ENCODE measurements around the gene DCAF6.
"Not testable (repeated sequence)": the region's sequence is repeated elsewhere in the genome, so short reads cannot be mapped to it uniquely, and the experiment has no call there.

Gene DCAF6

GRCh38 chr1:168050880-168051279 is 114.4 kb downstream of the DCAF6 start:
- no peak for TF ChIP-seq CTCF (IDR thresholded peaks at IDR 0.05; ENCODE audit: control insufficient read depth, insufficient read depth, low read depth, low read length, missing control alignments)

GRCh38 chr1:168053681-168054080 is 117.2 kb downstream of the DCAF6 start:
- DNase-seq (ENCODE audit: low read depth) = no peak
- no peak for TF ChIP-seq CTCF (IDR thresholded peaks at IDR 0.05; ENCODE audit: control insufficient read depth, insufficient read depth, low read depth, low read length, missing control alignments)
- no peak overlapping the region for H3K4me3 ChIP-seq (ENCODE audit: control insufficient read depth, low read depth, low read length)

More at GRCh38 chr1:168050880-168051279, 114.4 kb downstream of the DCAF6 start:
- no peak overlapping the region for H3K4me3 ChIP-seq (ENCODE audit: control insufficient read depth, low read depth, low read length)
- no peak for DNase-seq (ENCODE audit: low read depth)

- TF ChIP-seq CTCF (IDR thresholded peaks at IDR 0.05; ENCODE audit: control insufficient read depth, insufficient read depth, low read depth, low read length, missing control alignments) = no peak
- H3K4me3 ChIP-seq (ENCODE audit: control insufficient read depth, low read depth, low read length) = no peak overlapping the region
- no peak for DNase-seq (ENCODE audit: low read depth)
Observed at GRCh38 chr1:168054117-168054516, 117.6 kb downstream of the DCAF6 start.

- not testable (repeated sequence) for H3K4me3 ChIP-seq (ENCODE audit: control insufficient read depth, low read depth, low read length); DNase-seq (ENCODE audit: low read depth)
Observed at GRCh38 chr1:168056152-168056551, 119.7 kb downstream of the DCAF6 start.

GRCh38 chr1:168057355-168057754 is 120.9 kb downstream of the DCAF6 start:
- no peak for DNase-seq (ENCODE audit: low read depth)
- H3K4me3 ChIP-seq (ENCODE audit: control insufficient read depth, low read depth, low read length) = no peak overlapping the region
- TF ChIP-seq CTCF (IDR thresholded peaks at IDR 0.05; ENCODE audit: control insufficient read depth, insufficient read depth, low read depth, low read length, missing control alignments) = no peak

GRCh38 chr1:168057921-168058320 is 121.4 kb downstream of the DCAF6 start:
- DNase-seq (ENCODE audit: low read depth) = no peak
- H3K4me3 ChIP-seq (ENCODE audit: control insufficient read depth, low read depth, low read length) = no peak overlapping the region
- no peak for TF ChIP-seq CTCF (IDR thresholded peaks at IDR 0.05; ENCODE audit: control insufficient read depth, insufficient read depth, low read depth, low read length, missing control alignments)

GRCh38 chr1:168064216-168064615 is 127.7 kb downstream of the DCAF6 start:
- no peak for DNase-seq (ENCODE audit: low read depth)
- no peak overlapping the region for H3K4me3 ChIP-seq (ENCODE audit: control insufficient read depth, low read depth, low read length)
- TF ChIP-seq CTCF (IDR thresholded peaks at IDR 0.05; ENCODE audit: control insufficient read depth, insufficient read depth, low read depth, low read length, missing control alignments) = no peak

Data from AG09309 (cell line).